ENCODE results near the gene SRXN1.
"Not testable (repeated sequence)": the region's sequence is repeated elsewhere in the genome, so short reads cannot be mapped to it uniquely, and the experiment has no call there.

The SRXN1 gene

GRCh38 chr20:653110-653589 lies at the start of gene SRXN1:
SRXN1 (minus strand) TSS chr20:653200; CDS start chr20:653185, 15 bp downstream.
- TF ChIP-seq GATA1 (IDR thresholded peaks at IDR 0.05; ENCODE audit: low read depth, low read length) (no peak), POLR2A (IDR thresholded peaks at IDR 0.05; ENCODE audit: low read length) (peak; percentile 21)
- peak; percentile 98 to 100 for DNase-seq

GRCh38 chr20:701401-702129 lies 48.6 kb upstream of the SRXN1 start:
- TF ChIP-seq GATA1 (IDR thresholded peaks at IDR 0.05; ENCODE audit: low read depth, low read length) (no peak), POLR2A (IDR thresholded peaks at IDR 0.05; ENCODE audit: low read length) (no peak)
- no peak for DNase-seq

- DNase-seq, result peak; percentile 24 to 36
- no peak for TF ChIP-seq POLR2A (IDR thresholded peaks at IDR 0.05; ENCODE audit: low read length)
- TF ChIP-seq GATA1 (IDR thresholded peaks at IDR 0.05; ENCODE audit: low read depth, low read length), result no peak
These were observed 46.9 kb upstream of the SRXN1 start for GRCh38 chr20:699811-700338.

- no peak for TF ChIP-seq POLR2A (IDR thresholded peaks at IDR 0.05; ENCODE audit: low read length)
- no peak for TF ChIP-seq GATA1 (IDR thresholded peaks at IDR 0.05; ENCODE audit: low read depth, low read length)
- no peak for DNase-seq
These were observed 46.3 kb upstream of the SRXN1 start for GRCh38 chr20:699342-699741.

GRCh38 chr20:698276-698675 lies 45.3 kb upstream of the SRXN1 start:
- no peak for DNase-seq
- TF ChIP-seq POLR2A (IDR thresholded peaks at IDR 0.05; ENCODE audit: low read length), result no peak
- TF ChIP-seq GATA1 (IDR thresholded peaks at IDR 0.05; ENCODE audit: low read depth, low read length), result no peak

GRCh38 chr20:697826-698225 lies 44.8 kb upstream of the SRXN1 start:
- DNase-seq, result no peak
- no peak for TF ChIP-seq GATA1 (IDR thresholded peaks at IDR 0.05; ENCODE audit: low read depth, low read length)

GRCh38 chr20:695165-695866 lies 42.3 kb upstream of the SRXN1 start:
- no peak for TF ChIP-seq POLR2A (IDR thresholded peaks at IDR 0.05; ENCODE audit: low read length)
- no peak for TF ChIP-seq GATA1 (IDR thresholded peaks at IDR 0.05; ENCODE audit: low read depth, low read length)
- no peak for DNase-seq

- TF ChIP-seq POLR2A (IDR thresholded peaks at IDR 0.05; ENCODE audit: low read length) (no peak), GATA1 (IDR thresholded peaks at IDR 0.05; ENCODE audit: low read depth, low read length) (no peak)
- no peak for DNase-seq
These were observed 41.5 kb upstream of the SRXN1 start for GRCh38 chr20:694496-694895.

- not testable (repeated sequence) for DNase-seq
These were observed 40.8 kb upstream of the SRXN1 start for GRCh38 chr20:693786-694185.

GRCh38 chr20:692044-692443 lies 39.0 kb upstream of the SRXN1 start:
- TF ChIP-seq GATA1 (IDR thresholded peaks at IDR 0.05; ENCODE audit: low read depth, low read length), result no peak
- no peak for TF ChIP-seq POLR2A (IDR thresholded peaks at IDR 0.05; ENCODE audit: low read length)

GRCh38 chr20:689947-690346 lies 36.9 kb upstream of the SRXN1 start:
- DNase-seq, result no peak
- no peak for TF ChIP-seq POLR2A (IDR thresholded peaks at IDR 0.05; ENCODE audit: low read length)
- no peak for TF ChIP-seq GATA1 (IDR thresholded peaks at IDR 0.05; ENCODE audit: low read depth, low read length)

More at GRCh38 chr20:692044-692443, 39.0 kb upstream of the SRXN1 start:
- DNase-seq, result no peak

- DNase-seq, result no peak
- TF ChIP-seq GATA1 (IDR thresholded peaks at IDR 0.05; ENCODE audit: low read depth, low read length) (no peak), POLR2A (IDR thresholded peaks at IDR 0.05; ENCODE audit: low read length) (no peak)
These were observed 36.3 kb upstream of the SRXN1 start for GRCh38 chr20:689348-689747.

GRCh38 chr20:688809-689212 lies 35.8 kb upstream of the SRXN1 start:
- TF ChIP-seq GATA1 (IDR thresholded peaks at IDR 0.05; ENCODE audit: low read depth, low read length), result no peak
- no peak for TF ChIP-seq POLR2A (IDR thresholded peaks at IDR 0.05; ENCODE audit: low read length)
- peak; percentile 29 to 45 for DNase-seq

- no peak for DNase-seq
- TF ChIP-seq POLR2A (IDR thresholded peaks at IDR 0.05; ENCODE audit: low read length) (no peak), GATA1 (IDR thresholded peaks at IDR 0.05; ENCODE audit: low read depth, low read length) (no peak)
These were observed 34.6 kb upstream of the SRXN1 start for GRCh38 chr20:687468-688203.

All from erythroblast (primary cell).